Panc1 (cell line): ENCODE data around the gene MAP2.

Experiments used
- POLR2AphosphoS5 ChIP-seq: IDR thresholded peaks from 2 replicates; pipeline ENCODE4 v1.6.1; 2012; ENCODE audit warnings: mild to moderate bottlenecking, low read depth, low read length, moderate library complexity
- SIN3A ChIP-seq: IDR thresholded peaks from 2 replicates; pipeline ENCODE4 v1.6.1; 2012; ENCODE audit warnings: low read depth, mild to moderate bottlenecking, low read length, moderate library complexity, borderline replicate concordance; ENCODE audit not compliant: insufficient read depth
- TCF7L2 ChIP-seq: IDR thresholded peaks from 2 replicates; pipeline ENCODE4 v1.6.1; 2011; ENCODE audit warnings: mild to moderate bottlenecking, low read depth, low read length, inconsistent platforms
- TF ChIP-seq, protein P1 (sequence below): fragments of 450-650 bp; IDR thresholded peaks from 2 replicates; pipeline ENCODE4 v1.5.1; 2017; ENCODE audit warnings: mild to moderate bottlenecking
- TF ChIP-seq, protein P2 (sequence below), 2 experiments: IDR thresholded peaks; 2 replicates each; pipeline ENCODE4 v1.6.1; 2011 to 2012; ENCODE audit warnings: low read depth in 2 of 2, control low read depth in 1 of 2, low read length in 1 of 2, mild to moderate bottlenecking in 1 of 2, moderate library complexity in 1 of 2; ENCODE audit not compliant: insufficient read depth in 1 of 2

GRCh38 chr2:209644842-209645241 is 221.0 kb downstream of the MAP2 start:
- TF ChIP-seq POLR2AphosphoS5 (no peak), SIN3A (no peak), TCF7L2 (no peak)
- TF ChIP-seq, protein P1, sequence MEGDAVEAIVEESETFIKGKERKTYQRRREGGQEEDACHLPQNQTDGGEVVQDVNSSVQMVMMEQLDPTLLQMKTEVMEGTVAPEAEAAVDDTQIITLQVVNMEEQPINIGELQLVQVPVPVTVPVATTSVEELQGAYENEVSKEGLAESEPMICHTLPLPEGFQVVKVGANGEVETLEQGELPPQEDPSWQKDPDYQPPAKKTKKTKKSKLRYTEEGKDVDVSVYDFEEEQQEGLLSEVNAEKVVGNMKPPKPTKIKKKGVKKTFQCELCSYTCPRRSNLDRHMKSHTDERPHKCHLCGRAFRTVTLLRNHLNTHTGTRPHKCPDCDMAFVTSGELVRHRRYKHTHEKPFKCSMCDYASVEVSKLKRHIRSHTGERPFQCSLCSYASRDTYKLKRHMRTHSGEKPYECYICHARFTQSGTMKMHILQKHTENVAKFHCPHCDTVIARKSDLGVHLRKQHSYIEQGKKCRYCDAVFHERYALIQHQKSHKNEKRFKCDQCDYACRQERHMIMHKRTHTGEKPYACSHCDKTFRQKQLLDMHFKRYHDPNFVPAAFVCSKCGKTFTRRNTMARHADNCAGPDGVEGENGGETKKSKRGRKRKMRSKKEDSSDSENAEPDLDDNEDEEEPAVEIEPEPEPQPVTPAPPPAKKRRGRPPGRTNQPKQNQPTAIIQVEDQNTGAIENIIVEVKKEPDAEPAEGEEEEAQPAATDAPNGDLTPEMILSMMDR = no peak
- TF ChIP-seq, protein P2, sequence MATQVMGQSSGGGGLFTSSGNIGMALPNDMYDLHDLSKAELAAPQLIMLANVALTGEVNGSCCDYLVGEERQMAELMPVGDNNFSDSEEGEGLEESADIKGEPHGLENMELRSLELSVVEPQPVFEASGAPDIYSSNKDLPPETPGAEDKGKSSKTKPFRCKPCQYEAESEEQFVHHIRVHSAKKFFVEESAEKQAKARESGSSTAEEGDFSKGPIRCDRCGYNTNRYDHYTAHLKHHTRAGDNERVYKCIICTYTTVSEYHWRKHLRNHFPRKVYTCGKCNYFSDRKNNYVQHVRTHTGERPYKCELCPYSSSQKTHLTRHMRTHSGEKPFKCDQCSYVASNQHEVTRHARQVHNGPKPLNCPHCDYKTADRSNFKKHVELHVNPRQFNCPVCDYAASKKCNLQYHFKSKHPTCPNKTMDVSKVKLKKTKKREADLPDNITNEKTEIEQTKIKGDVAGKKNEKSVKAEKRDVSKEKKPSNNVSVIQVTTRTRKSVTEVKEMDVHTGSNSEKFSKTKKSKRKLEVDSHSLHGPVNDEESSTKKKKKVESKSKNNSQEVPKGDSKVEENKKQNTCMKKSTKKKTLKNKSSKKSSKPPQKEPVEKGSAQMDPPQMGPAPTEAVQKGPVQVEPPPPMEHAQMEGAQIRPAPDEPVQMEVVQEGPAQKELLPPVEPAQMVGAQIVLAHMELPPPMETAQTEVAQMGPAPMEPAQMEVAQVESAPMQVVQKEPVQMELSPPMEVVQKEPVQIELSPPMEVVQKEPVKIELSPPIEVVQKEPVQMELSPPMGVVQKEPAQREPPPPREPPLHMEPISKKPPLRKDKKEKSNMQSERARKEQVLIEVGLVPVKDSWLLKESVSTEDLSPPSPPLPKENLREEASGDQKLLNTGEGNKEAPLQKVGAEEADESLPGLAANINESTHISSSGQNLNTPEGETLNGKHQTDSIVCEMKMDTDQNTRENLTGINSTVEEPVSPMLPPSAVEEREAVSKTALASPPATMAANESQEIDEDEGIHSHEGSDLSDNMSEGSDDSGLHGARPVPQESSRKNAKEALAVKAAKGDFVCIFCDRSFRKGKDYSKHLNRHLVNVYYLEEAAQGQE (IDR thresholded peaks at IDR 0.05; ENCODE audit: insufficient read depth in 1 of 2, low read depth in 2 of 2, low read length in 1 of 2) = no peak
